ENCODE measurements around the gene NOTO.

DNA sequence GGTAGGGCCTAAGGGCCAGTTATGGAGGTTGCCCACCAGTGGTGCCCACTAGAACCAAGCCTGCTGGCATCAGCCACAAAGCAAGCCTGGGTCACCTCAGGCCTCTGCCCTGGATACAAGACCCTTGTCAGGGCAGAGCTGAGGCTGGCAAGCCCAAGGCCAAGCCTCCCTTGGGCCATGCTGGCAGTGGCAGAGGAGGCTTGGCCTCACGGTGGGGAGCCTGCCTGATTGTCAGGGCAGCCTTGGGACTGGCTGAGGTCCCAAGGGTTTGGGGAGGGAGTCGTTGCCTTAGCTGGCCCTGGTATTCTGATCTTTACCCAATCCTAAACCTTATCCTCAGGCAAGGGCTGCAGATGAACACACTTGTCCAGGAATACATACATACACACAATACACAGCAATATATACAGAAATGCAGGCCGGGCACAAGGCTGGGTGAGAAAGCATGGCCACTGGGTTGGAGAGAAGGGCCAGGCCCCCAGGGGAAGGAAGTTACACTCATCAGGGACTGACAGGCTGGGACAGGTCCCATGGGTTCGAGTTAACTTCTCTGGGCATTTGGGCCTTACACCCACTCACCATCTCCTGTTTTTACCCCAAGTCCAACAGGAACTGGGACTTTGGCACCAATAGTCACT, 52.8 kb downstream of the NOTO start:
- TF ChIP-seq, protein P1, sequence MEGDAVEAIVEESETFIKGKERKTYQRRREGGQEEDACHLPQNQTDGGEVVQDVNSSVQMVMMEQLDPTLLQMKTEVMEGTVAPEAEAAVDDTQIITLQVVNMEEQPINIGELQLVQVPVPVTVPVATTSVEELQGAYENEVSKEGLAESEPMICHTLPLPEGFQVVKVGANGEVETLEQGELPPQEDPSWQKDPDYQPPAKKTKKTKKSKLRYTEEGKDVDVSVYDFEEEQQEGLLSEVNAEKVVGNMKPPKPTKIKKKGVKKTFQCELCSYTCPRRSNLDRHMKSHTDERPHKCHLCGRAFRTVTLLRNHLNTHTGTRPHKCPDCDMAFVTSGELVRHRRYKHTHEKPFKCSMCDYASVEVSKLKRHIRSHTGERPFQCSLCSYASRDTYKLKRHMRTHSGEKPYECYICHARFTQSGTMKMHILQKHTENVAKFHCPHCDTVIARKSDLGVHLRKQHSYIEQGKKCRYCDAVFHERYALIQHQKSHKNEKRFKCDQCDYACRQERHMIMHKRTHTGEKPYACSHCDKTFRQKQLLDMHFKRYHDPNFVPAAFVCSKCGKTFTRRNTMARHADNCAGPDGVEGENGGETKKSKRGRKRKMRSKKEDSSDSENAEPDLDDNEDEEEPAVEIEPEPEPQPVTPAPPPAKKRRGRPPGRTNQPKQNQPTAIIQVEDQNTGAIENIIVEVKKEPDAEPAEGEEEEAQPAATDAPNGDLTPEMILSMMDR (IDR thresholded peaks at IDR 0.05): no peak
- TF ChIP-seq POLR2A (IDR thresholded peaks at IDR 0.05): no peak

All from esophagus squamous epithelium (tissue), 4 donors.